Osteoblast (primary cell): ENCODE results near the gene RPL22L1. TPM values are rescaled to one million over a fixed set of nuclear protein-coding genes. Genes with fewer than 3 reads are reported as not detected.
"Not testable (repeated sequence)": the region's sequence is repeated elsewhere in the genome, so short reads cannot be mapped to it uniquely, and the experiment has no call there.

Experiments
- DNase-seq: peaks from one replicate; pipeline ENCODE4 v3.0.0; 2011; ENCODE audit warnings: low spot score, mixed read lengths; ENCODE audit not compliant: insufficient read length; ENCODE audit errors: missing footprints
- H2AFZ ChIP-seq: 2 replicates; pipeline ENCODE4 v1.6.0; 2011; ENCODE audit warnings: mild to moderate bottlenecking, low read length
- H3K27ac ChIP-seq: 2 replicates; pipeline ENCODE4 v1.5.1; 2011; ENCODE audit warnings: mild to moderate bottlenecking, low read depth, low read length, moderate library complexity
- H3K27me3 ChIP-seq: 2 replicates; pipeline ENCODE4 v1.6.0; 2012; ENCODE audit warnings: mild to moderate bottlenecking, control low read depth, inconsistent platforms, low read length, moderate library complexity; ENCODE audit not compliant: insufficient read depth
- H3K36me3 ChIP-seq: 2 replicates; pipeline ENCODE4 v1.5.1; 2011; ENCODE audit warnings: mild to moderate bottlenecking, low read length, control low read depth, moderate library complexity; ENCODE audit not compliant: insufficient read depth
- H3K4me1 ChIP-seq: 2 replicates; pipeline ENCODE4 v1.5.1; 2011; ENCODE audit warnings: mild to moderate bottlenecking, low read length, control low read depth, moderate library complexity; ENCODE audit not compliant: insufficient read depth
- H3K4me2 ChIP-seq: 2 replicates; pipeline ENCODE4 v1.6.0; 2011; ENCODE audit warnings: mild to moderate bottlenecking, low read length; ENCODE audit not compliant: insufficient read depth
- H3K4me3 ChIP-seq: fragments of 200-600 bp; sonication (generic); 3 replicates; pipeline ENCODE4 v1.5.1; 2012; ENCODE audit warnings: mild to moderate bottlenecking, low read length, inconsistent platforms; ENCODE audit not compliant: insufficient read depth
- H3K79me2 ChIP-seq: 2 replicates; pipeline ENCODE4 v1.6.0; 2012; ENCODE audit warnings: mild to moderate bottlenecking, low read length, control low read depth, inconsistent platforms; ENCODE audit not compliant: insufficient read depth
- H3K9me3 ChIP-seq: 2 replicates; pipeline ENCODE4 v1.5.1; 2011; ENCODE audit warnings: low read depth, low read length, control low read depth
- H4K20me1 ChIP-seq: 2 replicates; pipeline ENCODE4 v1.6.0; 2012; ENCODE audit warnings: mild to moderate bottlenecking, low read length, control low read depth; ENCODE audit not compliant: insufficient read depth
- total RNA-seq: library from RNA; depleted of rRNA; stranded (reverse); fragments of >200 nt; gene quantifications from 2 replicates; pipeline ENCODE4 v1.2.3, GENCODE V29; 2012
- TF ChIP-seq, protein P1 (sequence below): IDR thresholded peaks from 2 replicates; pipeline ENCODE4 v1.5.1; 2011; ENCODE audit warnings: mild to moderate bottlenecking, low read depth, low read length, moderate library complexity; ENCODE audit errors: extremely low read depth

Gene RPL22L1
- total RNA-seq, 1 donor: 297 TPM

- H3K27ac ChIP-seq: no peak overlapping the region
- no peak overlapping the region for H2AFZ ChIP-seq
- H3K79me2 ChIP-seq: no peaks in the 10 kb centered on the region
- no peak overlapping the region for H3K4me3 ChIP-seq
- H3K27me3 ChIP-seq: peaks cover 44% of the 10 kb centered on the region
- TF ChIP-seq, protein P1, sequence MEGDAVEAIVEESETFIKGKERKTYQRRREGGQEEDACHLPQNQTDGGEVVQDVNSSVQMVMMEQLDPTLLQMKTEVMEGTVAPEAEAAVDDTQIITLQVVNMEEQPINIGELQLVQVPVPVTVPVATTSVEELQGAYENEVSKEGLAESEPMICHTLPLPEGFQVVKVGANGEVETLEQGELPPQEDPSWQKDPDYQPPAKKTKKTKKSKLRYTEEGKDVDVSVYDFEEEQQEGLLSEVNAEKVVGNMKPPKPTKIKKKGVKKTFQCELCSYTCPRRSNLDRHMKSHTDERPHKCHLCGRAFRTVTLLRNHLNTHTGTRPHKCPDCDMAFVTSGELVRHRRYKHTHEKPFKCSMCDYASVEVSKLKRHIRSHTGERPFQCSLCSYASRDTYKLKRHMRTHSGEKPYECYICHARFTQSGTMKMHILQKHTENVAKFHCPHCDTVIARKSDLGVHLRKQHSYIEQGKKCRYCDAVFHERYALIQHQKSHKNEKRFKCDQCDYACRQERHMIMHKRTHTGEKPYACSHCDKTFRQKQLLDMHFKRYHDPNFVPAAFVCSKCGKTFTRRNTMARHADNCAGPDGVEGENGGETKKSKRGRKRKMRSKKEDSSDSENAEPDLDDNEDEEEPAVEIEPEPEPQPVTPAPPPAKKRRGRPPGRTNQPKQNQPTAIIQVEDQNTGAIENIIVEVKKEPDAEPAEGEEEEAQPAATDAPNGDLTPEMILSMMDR: no peak
- no peaks in the 10 kb centered on the region for H3K36me3 ChIP-seq
- no peak overlapping the region for H3K4me2 ChIP-seq
- H3K9me3 ChIP-seq: no peaks in the 10 kb centered on the region
- no peaks in the 10 kb centered on the region for H3K4me1 ChIP-seq
- DNase-seq: no peak
- no peaks in the 10 kb centered on the region for H4K20me1 ChIP-seq
Observed at GRCh38 chr3:170835336-170835735, 34.7 kb downstream of the RPL22L1 start.

GRCh38 chr3:170830580-170830979, 39.4 kb downstream of the RPL22L1 start:
- no peak overlapping the region for H3K4me2 ChIP-seq
- no peaks in the 10 kb centered on the region for H3K36me3 ChIP-seq
- peaks cover 66% of the 10 kb centered on the region for H3K27me3 ChIP-seq
- no peaks in the 10 kb centered on the region for H3K4me1 ChIP-seq
- no peak overlapping the region for H3K27ac ChIP-seq
- no peaks in the 10 kb centered on the region for H3K79me2 ChIP-seq
- no peak overlapping the region for H3K4me3 ChIP-seq
- H2AFZ ChIP-seq: no peak overlapping the region
- DNase-seq: no peak
- TF ChIP-seq, protein P1: no peak
- no peaks in the 10 kb centered on the region for H4K20me1 ChIP-seq
- no peaks in the 10 kb centered on the region for H3K9me3 ChIP-seq

DNA sequence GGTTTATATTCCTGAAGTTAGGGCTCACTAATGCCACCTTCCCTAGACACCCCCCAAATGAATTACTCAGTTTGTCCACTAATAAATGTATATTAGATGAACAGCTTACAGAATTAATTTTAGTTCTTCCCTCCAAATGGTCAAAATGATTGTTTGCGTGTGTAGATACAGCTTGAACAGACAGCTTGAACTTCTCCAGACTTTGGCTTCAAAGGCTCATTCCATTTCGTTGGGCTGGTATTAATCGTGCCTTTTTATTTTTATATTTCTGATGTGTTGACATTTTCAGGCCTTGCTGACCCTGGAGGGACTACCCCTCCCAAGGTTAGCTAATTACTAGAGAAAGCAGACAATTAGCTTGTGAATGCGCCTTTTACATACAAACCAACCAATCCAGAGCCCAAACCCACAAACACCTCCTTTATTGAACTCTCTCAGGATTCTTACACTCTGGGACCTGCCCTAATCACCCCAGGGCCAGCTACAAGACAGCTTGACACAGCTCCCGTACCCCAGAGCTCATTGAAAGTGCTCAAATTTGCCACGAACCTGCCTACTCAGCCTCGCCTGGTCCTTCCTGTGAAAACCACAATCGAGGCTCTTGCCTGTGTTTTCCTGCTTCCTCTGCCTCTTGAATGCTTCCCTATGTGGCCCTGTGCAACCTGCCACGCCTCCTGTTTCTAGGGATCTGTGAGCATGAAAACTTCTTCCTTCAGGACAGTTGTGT, 40.3 kb downstream of the RPL22L1 start:
- H2AFZ ChIP-seq: no peak overlapping the region
- TF ChIP-seq, protein P1: no peak
- no peaks in the 10 kb centered on the region for H3K36me3 ChIP-seq
- DNase-seq: no peak
- peaks cover 57% of the 10 kb centered on the region for H3K27me3 ChIP-seq
- no peaks in the 10 kb centered on the region for H4K20me1 ChIP-seq
- H3K4me2 ChIP-seq: no peak overlapping the region
- no peaks in the 10 kb centered on the region for H3K9me3 ChIP-seq
- H3K4me1 ChIP-seq: no peaks in the 10 kb centered on the region
- H3K27ac ChIP-seq: no peak overlapping the region
- H3K4me3 ChIP-seq: no peak overlapping the region
- H3K79me2 ChIP-seq: no peaks in the 10 kb centered on the region

DNA sequence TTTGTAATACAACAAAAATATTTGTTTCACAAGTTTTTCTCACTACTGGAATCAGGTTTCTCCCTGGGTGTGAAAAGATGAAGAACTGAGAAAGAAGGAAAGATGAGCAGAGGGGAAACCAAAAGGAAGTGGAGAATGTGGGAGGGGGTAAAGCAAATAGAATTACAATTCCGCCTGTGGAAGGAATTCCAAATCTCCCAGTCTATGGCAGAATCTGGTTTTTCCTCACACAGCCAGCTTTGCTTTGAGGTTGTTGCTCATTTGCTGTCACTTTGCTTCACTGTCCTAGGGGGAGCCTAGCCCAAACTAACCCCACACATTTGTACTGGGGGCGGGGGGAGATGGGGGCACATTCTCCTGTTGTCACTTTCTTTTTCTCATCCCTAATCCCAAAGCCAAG, 43.9 kb downstream of the RPL22L1 start:
- DNase-seq: peak; percentile 53

DNA sequence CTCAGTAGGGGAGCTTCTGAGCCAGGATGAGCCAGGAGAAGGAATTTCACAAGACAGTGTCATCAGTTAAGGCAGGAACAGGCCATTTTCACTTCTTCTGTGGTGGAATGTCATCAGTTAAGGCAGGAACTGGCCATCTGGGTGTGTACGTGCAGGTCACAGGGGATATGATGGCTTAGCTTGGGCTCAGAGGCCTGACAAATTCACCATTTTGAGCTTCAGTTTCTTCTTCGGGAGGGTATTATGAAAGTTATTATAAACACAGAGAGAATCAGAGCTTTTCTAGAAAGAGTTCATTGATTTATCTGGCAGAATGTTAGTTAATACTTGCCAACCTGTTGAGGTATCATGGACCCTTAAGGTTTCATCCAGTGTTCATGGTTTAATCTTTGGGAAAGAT, 46.4 kb downstream of the RPL22L1 start:
- not testable (repeated sequence) for H3K4me2 ChIP-seq, H3K36me3 ChIP-seq, DNase-seq, H2AFZ ChIP-seq, H3K4me1 ChIP-seq, H3K4me3 ChIP-seq, H3K79me2 ChIP-seq, H4K20me1 ChIP-seq, H3K27ac ChIP-seq, H3K9me3 ChIP-seq
- peaks cover 15% of the 10 kb centered on the region for H3K27me3 ChIP-seq

More for the DNA sequence above, 43.9 kb downstream of the RPL22L1 start:
- H3K27me3 ChIP-seq: peaks cover 28% of the 10 kb centered on the region
- H3K9me3 ChIP-seq: no peaks in the 10 kb centered on the region
- H3K27ac ChIP-seq: no peak overlapping the region
- no peak overlapping the region for H3K4me3 ChIP-seq
- no peaks in the 10 kb centered on the region for H3K4me1 ChIP-seq
- H3K79me2 ChIP-seq: no peaks in the 10 kb centered on the region
- H4K20me1 ChIP-seq: no peaks in the 10 kb centered on the region
- TF ChIP-seq, protein P1: no peak
- H3K36me3 ChIP-seq: no peaks in the 10 kb centered on the region
- no peak overlapping the region for H3K4me2 ChIP-seq
- no peak overlapping the region for H2AFZ ChIP-seq

- not testable (repeated sequence) for DNase-seq, H3K79me2 ChIP-seq, H3K4me2 ChIP-seq, H4K20me1 ChIP-seq, H3K4me1 ChIP-seq, H3K36me3 ChIP-seq, H3K9me3 ChIP-seq, H3K27me3 ChIP-seq, H3K27ac ChIP-seq, H3K4me3 ChIP-seq, H2AFZ ChIP-seq
Observed at GRCh38 chr3:170818325-170818724, 51.7 kb downstream of the RPL22L1 start.
